ENCODE results near the gene CDK14.

Gene CDK14

GRCh38 chr7:90690159-90690858 lies 94.2 kb downstream of the CDK14 start:
- Histone ChIP-seq H3K9ac (ENCODE audit: low read depth, low read length) (no peak overlapping the region), H3K36me3 (ENCODE audit: insufficient read depth, low read length) (no peaks in the 10 kb centered on the region), H3K9me3 (ENCODE audit: control insufficient read depth, insufficient read depth, low read length) (no peaks in the 10 kb centered on the region), H3K4me1 (ENCODE audit: insufficient read depth, low read length) (peaks cover 7% of the 10 kb centered on the region; the same call in 1 of the 2 replicates)

DNA sequence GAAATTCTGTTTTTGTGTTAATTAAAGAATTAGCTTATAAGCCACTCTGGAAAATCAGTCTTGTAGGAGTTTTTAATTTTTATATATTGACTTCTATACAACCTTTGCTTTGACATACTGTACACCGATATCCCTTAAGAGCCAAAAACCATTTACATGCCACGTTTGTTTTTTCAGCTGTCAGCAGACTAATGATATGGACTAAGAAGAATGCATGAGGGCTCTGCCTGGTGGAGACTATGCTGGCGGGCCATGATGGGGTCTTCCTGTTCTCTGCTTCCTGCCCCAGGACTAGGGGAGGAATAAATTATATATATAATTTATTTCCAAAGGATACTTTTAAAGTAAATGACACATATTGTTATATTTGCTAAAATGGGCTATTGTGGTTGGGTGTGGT lies 96.3 kb downstream of the CDK14 start:
- Histone ChIP-seq H3K36me3 (ENCODE audit: insufficient read depth, low read length) (no peaks in the 10 kb centered on the region), H3K9me3 (ENCODE audit: control insufficient read depth, insufficient read depth, low read length) (no peaks in the 10 kb centered on the region), H3K4me1 (ENCODE audit: insufficient read depth, low read length) (peaks cover 7% of the 10 kb centered on the region; the same call in 1 of the 2 replicates), H3K9ac (ENCODE audit: low read depth, low read length) (no peak overlapping the region)

GRCh38 chr7:90692947-90693346 lies 96.8 kb downstream of the CDK14 start:
- H3K36me3 ChIP-seq (ENCODE audit: insufficient read depth, low read length) = no peaks in the 10 kb centered on the region
- no peaks in the 10 kb centered on the region for H3K9me3 ChIP-seq (ENCODE audit: control insufficient read depth, insufficient read depth, low read length)
- H3K4me1 ChIP-seq (ENCODE audit: insufficient read depth, low read length) = peaks cover 7% of the 10 kb centered on the region; the same call in 1 of the 2 replicates
- H3K9ac ChIP-seq (ENCODE audit: low read depth, low read length) = no peak overlapping the region

DNA sequence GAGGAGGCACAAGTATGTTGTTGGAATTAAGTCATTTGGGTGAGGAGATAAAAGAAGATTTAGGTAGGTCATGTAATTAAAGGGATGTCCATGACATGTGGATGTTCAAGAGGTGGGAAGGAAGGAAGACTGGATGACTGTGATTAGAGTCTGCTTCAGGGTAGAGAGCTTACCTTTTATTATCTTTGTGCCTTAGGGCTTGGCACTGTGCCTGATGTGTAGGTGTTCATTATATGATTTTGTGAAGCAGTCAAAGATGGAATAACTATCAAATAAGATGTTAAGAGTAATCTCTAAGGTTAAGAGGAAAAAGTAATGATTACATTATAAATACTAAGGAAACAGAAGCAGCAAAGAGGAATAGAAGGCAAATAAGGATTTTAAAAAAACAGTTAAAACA lies 97.8 kb downstream of the CDK14 start:
- peaks cover 1% of the 10 kb centered on the region; the same call in 1 of the 2 replicates for H3K4me1 ChIP-seq (ENCODE audit: insufficient read depth, low read length)
- H3K36me3 ChIP-seq (ENCODE audit: insufficient read depth, low read length) = no peaks in the 10 kb centered on the region

GRCh38 chr7:90698616-90699015 lies 102.5 kb downstream of the CDK14 start:
- H3K9me3 ChIP-seq (ENCODE audit: control insufficient read depth, insufficient read depth, low read length) = no peaks in the 10 kb centered on the region
- H3K9ac ChIP-seq (ENCODE audit: low read depth, low read length) = no peak overlapping the region
- peaks cover 9% of the 10 kb centered on the region for H3K4me1 ChIP-seq (ENCODE audit: insufficient read depth, low read length)
- no peaks in the 10 kb centered on the region for H3K36me3 ChIP-seq (ENCODE audit: insufficient read depth, low read length)

More for the DNA sequence above, 97.8 kb downstream of the CDK14 start:
- H3K9ac ChIP-seq (ENCODE audit: low read depth, low read length) = no peak overlapping the region
- H3K9me3 ChIP-seq (ENCODE audit: control insufficient read depth, insufficient read depth, low read length) = no peaks in the 10 kb centered on the region

GRCh38 chr7:90701021-90701420 lies 104.9 kb downstream of the CDK14 start:
- Histone ChIP-seq H3K9me3 (ENCODE audit: control insufficient read depth, insufficient read depth, low read length) (no peaks in the 10 kb centered on the region), H3K9ac (ENCODE audit: low read depth, low read length) (no peak overlapping the region), H3K4me1 (ENCODE audit: insufficient read depth, low read length) (peaks cover 9% of the 10 kb centered on the region), H3K36me3 (ENCODE audit: insufficient read depth, low read length) (no peaks in the 10 kb centered on the region)

DNA sequence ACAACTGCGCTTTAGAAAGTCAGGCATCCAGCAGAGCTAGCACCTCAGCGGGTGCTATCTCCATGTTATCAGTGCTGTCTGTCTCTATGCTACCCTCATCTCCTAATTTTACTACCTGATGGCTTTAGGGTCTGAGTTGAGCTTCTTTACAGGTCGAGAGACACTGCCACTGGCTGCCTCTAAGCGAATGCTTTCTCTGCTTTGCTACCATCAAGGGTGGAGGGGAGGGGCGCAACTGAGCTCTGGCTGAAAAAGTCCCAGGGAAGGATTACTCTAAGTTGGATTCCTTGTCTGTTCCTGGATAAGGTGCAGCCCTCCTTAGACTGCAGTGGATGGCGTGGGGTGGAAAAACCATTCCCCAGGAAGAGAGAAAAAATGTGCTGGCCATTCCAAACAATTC lies 105.7 kb downstream of the CDK14 start:
- H3K4me1 ChIP-seq (ENCODE audit: insufficient read depth, low read length) = peaks cover 9% of the 10 kb centered on the region
- H3K9me3 ChIP-seq (ENCODE audit: control insufficient read depth, insufficient read depth, low read length) = no peaks in the 10 kb centered on the region
- no peaks in the 10 kb centered on the region for H3K36me3 ChIP-seq (ENCODE audit: insufficient read depth, low read length)
- H3K9ac ChIP-seq (ENCODE audit: low read depth, low read length) = no peak overlapping the region

DNA sequence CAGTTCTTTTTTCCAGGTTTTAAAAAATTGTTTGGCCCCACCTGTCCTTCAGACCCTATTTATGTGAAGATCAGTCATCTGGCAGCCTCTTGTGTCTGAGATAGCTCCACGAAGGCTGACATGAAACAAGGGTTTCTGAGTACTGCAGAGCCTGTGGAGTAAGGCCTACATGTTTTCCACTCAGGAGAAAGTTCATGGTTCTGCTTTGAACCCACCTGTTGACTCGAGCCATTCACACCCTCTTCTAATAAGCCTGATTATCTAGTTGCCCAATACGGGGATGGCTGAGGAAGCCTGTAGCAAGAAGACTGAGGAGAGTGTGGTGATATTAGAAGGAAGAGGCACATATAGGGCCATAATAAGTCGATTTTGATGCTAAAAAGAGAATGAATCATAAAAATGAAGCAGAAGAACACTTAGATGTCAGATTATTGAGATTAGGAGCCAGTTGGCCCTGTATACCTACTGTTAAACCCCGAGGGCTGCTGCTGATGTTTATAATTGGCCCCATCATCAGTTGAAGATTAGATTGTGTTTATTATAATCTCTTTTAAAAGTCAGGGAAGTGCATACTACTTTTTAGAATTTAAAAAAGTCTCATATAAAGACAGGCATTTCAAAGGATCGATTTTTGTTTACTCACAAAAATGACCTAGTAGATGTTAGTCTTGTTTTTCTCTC lies 109.4 kb downstream of the CDK14 start:
- Histone ChIP-seq H3K4me1 (ENCODE audit: insufficient read depth, low read length) (peaks cover 26% of the 10 kb centered on the region), H3K36me3 (ENCODE audit: insufficient read depth, low read length) (no peaks in the 10 kb centered on the region), H3K9ac (ENCODE audit: low read depth, low read length) (no peak overlapping the region), H3K9me3 (ENCODE audit: control insufficient read depth, insufficient read depth, low read length) (no peaks in the 10 kb centered on the region)

GRCh38 chr7:90706072-90706716 lies 110.1 kb downstream of the CDK14 start:
- Histone ChIP-seq H3K9ac (ENCODE audit: low read depth, low read length) (no peak overlapping the region), H3K4me1 (ENCODE audit: insufficient read depth, low read length) (peaks cover 28% of the 10 kb centered on the region), H3K36me3 (ENCODE audit: insufficient read depth, low read length) (no peaks in the 10 kb centered on the region), H3K9me3 (ENCODE audit: control insufficient read depth, insufficient read depth, low read length) (no peaks in the 10 kb centered on the region)

DNA sequence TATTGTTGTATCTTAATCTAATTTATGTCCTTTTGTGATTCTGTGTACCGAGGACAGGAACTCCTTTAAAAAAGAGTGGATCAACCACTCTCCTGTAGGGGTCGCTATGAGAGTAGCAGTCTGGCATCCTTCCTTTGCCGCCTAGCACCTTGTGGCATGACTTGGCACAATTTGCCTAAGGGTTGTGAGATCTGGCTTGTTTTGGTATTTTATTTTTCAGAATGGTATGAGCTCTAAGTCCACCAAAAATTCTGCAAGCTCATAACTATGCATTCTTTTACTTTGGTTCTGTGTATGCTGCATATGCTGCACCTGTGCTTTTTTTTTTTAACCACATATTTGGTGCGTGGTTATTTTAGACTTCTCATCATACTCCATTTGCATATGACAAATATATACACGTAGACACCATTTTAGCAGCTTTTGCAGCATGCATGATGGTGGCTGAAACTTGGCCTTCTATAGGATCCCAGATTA lies 112.8 kb downstream of the CDK14 start:
- H3K9me3 ChIP-seq (ENCODE audit: control insufficient read depth, insufficient read depth, low read length) = no peaks in the 10 kb centered on the region
- no peak overlapping the region for H3K9ac ChIP-seq (ENCODE audit: low read depth, low read length)
- H3K4me1 ChIP-seq (ENCODE audit: insufficient read depth, low read length) = peaks cover 20% of the 10 kb centered on the region
- H3K36me3 ChIP-seq (ENCODE audit: insufficient read depth, low read length) = peaks cover 4% of the 10 kb centered on the region; the same call in 1 of the 2 replicates

- Histone ChIP-seq H3K36me3 (ENCODE audit: insufficient read depth, low read length) (peaks cover 4% of the 10 kb centered on the region; the same call in 1 of the 2 replicates), H3K4me1 (ENCODE audit: insufficient read depth, low read length) (peaks cover 20% of the 10 kb centered on the region), H3K9me3 (ENCODE audit: control insufficient read depth, insufficient read depth, low read length) (no peaks in the 10 kb centered on the region), H3K9ac (ENCODE audit: low read depth, low read length) (no peak overlapping the region)
Observed at GRCh38 chr7:90709501-90710465, 113.7 kb downstream of the CDK14 start.

DNA sequence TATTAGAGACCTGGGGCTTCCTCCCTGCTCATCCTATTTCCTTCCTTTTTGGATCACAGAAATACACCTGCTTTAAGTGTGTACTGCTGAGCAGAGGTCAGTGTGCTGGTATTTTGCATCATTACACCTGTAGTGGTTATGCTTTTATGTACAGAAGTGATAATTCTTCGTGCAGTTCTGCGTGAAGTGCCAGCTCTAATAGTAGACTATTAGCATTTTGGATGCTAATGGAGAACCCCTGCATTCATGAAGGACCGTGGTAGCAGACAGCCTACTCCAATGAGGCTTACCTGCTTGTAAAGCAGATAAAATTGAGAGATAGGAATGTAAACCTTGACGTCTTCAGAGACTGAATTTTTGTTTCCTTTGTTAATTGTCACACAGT lies 114.3 kb downstream of the CDK14 start:
- Histone ChIP-seq H3K4me1 (ENCODE audit: insufficient read depth, low read length) (peaks cover 20% of the 10 kb centered on the region), H3K9ac (ENCODE audit: low read depth, low read length) (no peak overlapping the region), H3K36me3 (ENCODE audit: insufficient read depth, low read length) (peaks cover 4% of the 10 kb centered on the region; the same call in 1 of the 2 replicates), H3K9me3 (ENCODE audit: control insufficient read depth, insufficient read depth, low read length) (no peaks in the 10 kb centered on the region)

GRCh38 chr7:90713628-90714027 lies 117.5 kb downstream of the CDK14 start:
- H3K9ac ChIP-seq (ENCODE audit: low read depth, low read length) = no peak overlapping the region
- peaks cover 4% of the 10 kb centered on the region; the same call in 1 of the 2 replicates for H3K36me3 ChIP-seq (ENCODE audit: insufficient read depth, low read length)
- H3K4me1 ChIP-seq (ENCODE audit: insufficient read depth, low read length) = peaks cover 20% of the 10 kb centered on the region
- H3K9me3 ChIP-seq (ENCODE audit: control insufficient read depth, insufficient read depth, low read length) = no peaks in the 10 kb centered on the region

- Histone ChIP-seq H3K9ac (ENCODE audit: low read depth, low read length) (no peak overlapping the region), H3K36me3 (ENCODE audit: insufficient read depth, low read length) (peaks cover 4% of the 10 kb centered on the region; the same call in 1 of the 2 replicates), H3K4me1 (ENCODE audit: insufficient read depth, low read length) (peaks cover 7% of the 10 kb centered on the region; the same call in 1 of the 2 replicates), H3K9me3 (ENCODE audit: control insufficient read depth, insufficient read depth, low read length) (no peaks in the 10 kb centered on the region)
Observed at GRCh38 chr7:90715067-90715466, 118.9 kb downstream of the CDK14 start.

Measured in ES-I3 (cell line).